HEK293T (cell line): ENCODE data around the gene IKZF4.

Source experiments
- CTCF ChIA-PET: fragments of 350-600 bp; formaldehyde crosslinking; extraction: SDS; loops from one replicate; lab custom pipeline; 2021; ENCODE audit warnings: antibody characterized with exemption, inconsistent platforms; lab: Yijun Ruan, JAX
- POLR2A ChIA-PET: fragments of 350-600 bp; formaldehyde crosslinking; extraction: SDS; loops from one replicate; lab custom pipeline; 2020; ENCODE audit warnings: antibody characterized with exemption, inconsistent platforms; lab: Yijun Ruan, JAX
- DNase-seq: peaks from one replicate; pipeline ENCODE4 v3.0.0; 2012; ENCODE audit warnings: mixed read lengths; ENCODE audit errors: extremely low spot score
- ARNT ChIP-seq: fragments of 450-650 bp; IDR thresholded peaks from 2 replicates; pipeline ENCODE4 v1.6.1; 2017; ENCODE audit warnings: mild to moderate bottlenecking
- BHLHE40 ChIP-seq: fragments of 450-650 bp; IDR thresholded peaks from 2 replicates; pipeline ENCODE4 v1.6.1; 2016; ENCODE audit warnings: mild to moderate bottlenecking, moderate library complexity, borderline replicate concordance
- CTBP1 ChIP-seq: fragments of 450-650 bp; IDR thresholded peaks from 2 replicates; pipeline ENCODE4 v1.6.1; 2016; ENCODE audit warnings: borderline replicate concordance
- ELF4 ChIP-seq: fragments of 450-650 bp; IDR thresholded peaks from 2 replicates; pipeline ENCODE4 v1.6.1; 2017; ENCODE audit warnings: antibody characterized with exemption
- FOXA1 ChIP-seq: fragments of 450-650 bp; IDR thresholded peaks from 2 replicates; pipeline ENCODE4 v1.6.1; 2016; ENCODE audit warnings: mild to moderate bottlenecking
- FOXK2 ChIP-seq: fragments of 450-650 bp; IDR thresholded peaks from 2 replicates; pipeline ENCODE4 v1.6.1; 2016; ENCODE audit warnings: mild to moderate bottlenecking
- FOXM1 ChIP-seq: fragments of 450-650 bp; IDR thresholded peaks from 2 replicates; pipeline ENCODE4 v1.6.1; 2017; ENCODE audit warnings: mild to moderate bottlenecking, borderline replicate concordance
- HDGF ChIP-seq: fragments of 450-650 bp; IDR thresholded peaks from 2 replicates; pipeline ENCODE4 v1.6.1; 2017; ENCODE audit warnings: antibody characterized with exemption, borderline replicate concordance
- L3MBTL2 ChIP-seq: fragments of 450-650 bp; conservative IDR thresholded peaks from 2 replicates; pipeline ENCODE4 v1.6.1; 2016; ENCODE audit warnings: mild to moderate bottlenecking
- LEF1 ChIP-seq: fragments of 450-650 bp; IDR thresholded peaks from 2 replicates; pipeline ENCODE4 v1.6.1; 2017; ENCODE audit warnings: mild to moderate bottlenecking, borderline replicate concordance
- NFRKB ChIP-seq: fragments of 450-650 bp; IDR thresholded peaks from 2 replicates; pipeline ENCODE4 v1.6.1; 2016; ENCODE audit warnings: mild to moderate bottlenecking, moderate library complexity
- SP1 ChIP-seq: fragments of 450-650 bp; IDR thresholded peaks from 2 replicates; pipeline ENCODE4 v1.6.1; 2017
- SUZ12 ChIP-seq: fragments of 450-650 bp; IDR thresholded peaks from 2 replicates; pipeline ENCODE4 v1.6.1; 2016; ENCODE audit warnings: mild to moderate bottlenecking
- TARDBP ChIP-seq: fragments of 450-650 bp; IDR thresholded peaks from 2 replicates; pipeline ENCODE4 v1.6.1; 2016
- ZNF384 ChIP-seq: fragments of 450-650 bp; IDR thresholded peaks from 2 replicates; pipeline ENCODE4 v1.6.1; 2016
- TF ChIP-seq, protein P1 (sequence below): fragments of 450-650 bp; IDR thresholded peaks from 2 replicates; pipeline ENCODE4 v1.6.1; 2016

IKZF4 gene

DNA sequence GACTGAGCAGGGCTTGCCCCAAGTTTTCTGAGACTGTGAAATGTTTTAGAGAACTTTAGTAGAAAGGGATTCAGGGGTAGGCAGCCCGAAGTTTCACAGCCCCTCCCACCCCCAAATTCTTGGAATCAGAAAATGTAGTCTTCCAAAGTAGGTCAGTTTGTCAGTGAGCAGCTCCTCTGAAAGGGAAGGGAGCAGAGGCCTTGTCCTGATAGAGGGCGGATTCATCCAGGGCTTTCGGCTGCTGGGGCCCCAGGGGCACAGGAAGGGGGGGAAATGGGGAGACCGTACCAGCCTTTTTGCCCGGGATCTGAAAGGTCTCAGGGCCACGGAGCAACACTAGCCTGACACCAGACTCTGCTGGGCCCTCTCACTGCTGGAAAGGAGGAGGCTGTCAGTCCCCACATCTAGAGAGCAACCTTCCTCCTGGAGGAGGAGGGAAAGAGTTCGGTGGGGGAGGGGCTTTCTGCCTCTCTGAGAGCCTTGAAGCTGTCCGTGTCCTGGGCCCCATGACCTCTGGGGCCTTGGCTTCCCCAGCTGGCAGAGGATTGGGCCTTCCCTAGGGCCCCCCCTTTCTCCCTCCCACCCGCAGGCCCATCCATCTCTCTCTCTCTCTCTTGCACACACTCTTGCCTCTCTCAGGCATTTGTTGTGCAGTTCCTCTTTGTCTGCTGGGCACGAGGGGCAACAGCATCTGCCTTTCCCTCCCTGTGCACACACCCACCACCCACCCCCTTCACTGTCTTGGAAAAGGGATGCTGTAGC, at the start of gene IKZF4:
TSS of gene IKZF4 (plus strand) at position 621 of the 762 bp plus-strand sequence. CDS start 451 bp downstream, outside the sequence.
- POLR2A ChIA-PET = no interaction called here
- TF ChIP-seq TARDBP = no peak
- TF ChIP-seq ARNT = no peak
- TF ChIP-seq NFRKB = no peak
- no peak for TF ChIP-seq FOXA1
- no peak for TF ChIP-seq L3MBTL2
- TF ChIP-seq, protein P1, sequence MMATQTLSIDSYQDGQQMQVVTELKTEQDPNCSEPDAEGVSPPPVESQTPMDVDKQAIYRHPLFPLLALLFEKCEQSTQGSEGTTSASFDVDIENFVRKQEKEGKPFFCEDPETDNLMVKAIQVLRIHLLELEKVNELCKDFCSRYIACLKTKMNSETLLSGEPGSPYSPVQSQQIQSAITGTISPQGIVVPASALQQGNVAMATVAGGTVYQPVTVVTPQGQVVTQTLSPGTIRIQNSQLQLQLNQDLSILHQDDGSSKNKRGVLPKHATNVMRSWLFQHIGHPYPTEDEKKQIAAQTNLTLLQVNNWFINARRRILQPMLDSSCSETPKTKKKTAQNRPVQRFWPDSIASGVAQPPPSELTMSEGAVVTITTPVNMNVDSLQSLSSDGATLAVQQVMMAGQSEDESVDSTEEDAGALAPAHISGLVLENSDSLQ = no peak
- no peak for TF ChIP-seq HDGF
- no peak for TF ChIP-seq SUZ12
- TF ChIP-seq FOXM1 = no peak
- TF ChIP-seq FOXK2 = no peak
- no peak for TF ChIP-seq CTBP1
- no peak for TF ChIP-seq BHLHE40
- no peak for TF ChIP-seq ZNF384
- TF ChIP-seq SP1 = no peak
- DNase-seq = no peak
- CTCF ChIA-PET = interaction anchor here (1.8 kb wide), 1 partner anchor 9 kb away, joined by 6 read pairs; no protein-coding TSS in a partner anchor

DNA sequence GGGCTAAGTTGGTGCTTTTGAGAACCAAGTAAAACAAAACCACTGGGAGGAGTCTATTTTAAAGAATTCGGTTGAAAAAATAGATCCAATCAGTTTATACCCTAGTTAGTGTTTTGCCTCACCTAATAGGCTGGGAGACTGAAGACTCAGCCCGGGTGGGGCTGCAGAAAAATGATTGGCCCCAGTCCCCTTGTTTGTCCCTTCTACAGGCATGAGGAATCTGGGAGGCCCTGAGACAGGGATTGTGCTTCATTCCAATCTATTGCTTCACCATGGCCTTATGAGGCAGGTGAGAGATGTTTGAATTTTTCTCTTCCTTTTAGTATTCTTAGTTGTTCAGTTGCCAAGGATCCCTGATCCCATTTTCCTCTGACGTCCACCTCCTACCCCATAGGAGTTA, 48.8 kb upstream of the IKZF4 start:
- TF ChIP-seq ELF4 (no peak), CTBP1 (no peak), HDGF (no peak), L3MBTL2 (no peak), LEF1 (no peak)
- TF ChIP-seq, protein P1 = no peak
- CTCF ChIA-PET = interaction anchor here (0.7 kb wide), 1 partner anchor 57 kb away, joined by 4 read pairs; no protein-coding TSS in a partner anchor
- POLR2A ChIA-PET = no interaction called here
- DNase-seq = no peak

DNA sequence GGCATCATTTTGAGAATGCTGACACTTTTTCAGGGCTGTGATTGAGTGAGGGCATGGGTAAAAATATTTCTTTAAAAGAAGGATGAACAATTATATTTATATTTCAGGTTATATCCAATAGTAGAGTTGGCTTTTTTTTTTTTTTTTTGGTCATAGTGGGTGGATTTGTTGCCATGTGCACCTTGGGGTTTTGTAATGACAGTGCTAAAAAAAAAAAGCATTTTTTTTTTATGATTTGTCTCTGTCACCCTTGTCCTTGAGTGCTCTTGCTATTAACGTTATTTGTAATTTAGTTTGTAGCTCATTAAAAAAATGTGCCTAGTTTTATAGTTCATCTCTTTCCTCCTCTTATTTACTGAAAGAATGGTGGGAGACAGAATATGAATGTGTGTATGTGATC, 48.4 kb upstream of the IKZF4 start:
- ChIA-PET CTCF (interaction anchor here (0.7 kb wide), 1 partner anchor 57 kb away, joined by 4 read pairs; no protein-coding TSS in a partner anchor), POLR2A (no interaction called here)
- no peak for DNase-seq
- TF ChIP-seq BHLHE40 = no peak

DNA sequence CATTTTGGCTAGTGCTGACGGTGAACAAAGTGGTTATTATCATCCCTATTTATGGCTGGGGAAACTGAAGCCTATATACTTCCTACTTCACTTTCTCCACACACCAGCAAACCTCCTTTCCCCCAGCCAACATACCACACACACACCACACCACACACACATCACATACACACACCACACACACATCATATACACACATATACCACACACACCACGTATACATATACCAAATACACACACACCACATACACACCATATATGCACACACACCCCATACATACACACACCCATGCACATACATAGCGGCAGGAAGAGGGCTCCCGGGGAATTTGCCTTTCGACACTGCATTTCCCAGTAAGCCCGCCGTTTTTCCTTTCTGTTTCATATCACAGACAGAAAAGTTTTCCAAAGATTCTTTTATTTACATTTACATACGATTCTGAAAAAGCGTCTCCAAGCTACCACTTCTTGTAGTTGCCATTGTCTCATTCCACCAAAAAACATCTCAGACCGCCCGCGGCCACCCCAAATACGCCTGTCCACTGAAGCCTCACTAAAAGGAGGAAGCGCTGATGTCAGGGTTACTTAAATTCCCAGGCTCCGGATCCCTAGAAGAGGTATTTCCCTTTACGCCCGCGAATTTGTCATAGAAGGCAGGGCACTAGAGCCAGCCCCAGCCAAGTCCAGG, 47.8 kb upstream of the IKZF4 start:
- DNase-seq = no peak
- no peak for TF ChIP-seq ARNT
- TF ChIP-seq SP1 = no peak
- no peak for TF ChIP-seq FOXA1
- TF ChIP-seq CTBP1 = no peak
- no peak for TF ChIP-seq FOXK2
- TF ChIP-seq LEF1 = no peak
- no peak for TF ChIP-seq BHLHE40

DNA sequence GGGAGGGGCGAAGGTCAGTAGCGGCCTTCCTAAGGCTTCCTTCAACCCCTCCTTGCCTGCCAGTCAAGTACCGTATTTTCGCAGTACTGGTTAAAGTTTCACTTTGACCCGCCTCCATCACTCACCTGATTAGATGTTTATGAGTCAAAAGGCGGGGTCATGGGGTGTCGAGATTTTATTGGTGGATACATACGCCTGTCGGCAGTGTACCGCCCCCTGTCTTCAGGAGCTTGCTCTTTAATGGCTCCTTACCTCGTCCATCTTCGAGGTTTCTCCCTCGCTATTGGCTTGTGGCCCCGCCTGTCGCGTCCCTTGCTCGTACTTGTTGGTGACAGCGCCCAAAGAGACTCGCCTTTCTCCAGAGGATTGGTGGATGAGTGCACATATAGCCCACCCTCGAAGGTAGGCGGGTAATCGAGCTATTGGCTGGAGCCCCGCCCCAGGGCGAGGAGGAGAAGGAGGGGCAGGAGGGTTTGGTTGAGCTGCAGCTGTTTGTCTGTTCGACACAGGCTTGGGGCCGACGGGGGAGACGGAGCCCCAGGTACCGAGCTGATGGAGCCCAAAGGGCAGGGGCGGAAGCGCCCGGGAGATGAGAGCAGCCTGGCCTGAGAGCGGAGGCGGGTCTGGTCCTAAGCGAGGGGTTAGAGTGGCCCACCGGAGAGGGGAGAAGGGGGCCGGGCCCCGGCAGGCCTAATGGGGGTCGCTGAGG, 47.1 kb upstream of the IKZF4 start, which contains the start of gene RAB5B:
TSS of gene RAB5B (plus strand) at position 480 of the 709 bp plus-strand sequence. CDS start 12,883 bp downstream, outside the sequence.
- DNase-seq = peak; percentile 94
- CTCF ChIA-PET = interaction anchor here (0.9 to 2.2 kb wide), 3 partner anchors 22 to 235 kb away, joined by 3 to 9 read pairs (median 5); no protein-coding TSS in a partner anchor

More for the DNA sequence above, 47.8 kb upstream of the IKZF4 start:
- ChIA-PET CTCF (interaction anchor here (0.7 to 2.2 kb wide), 3 partner anchors 23 to 57 kb away, joined by 4 to 9 read pairs (median 5); no protein-coding TSS in a partner anchor), POLR2A (interaction anchor here (0.7 to 2.2 kb wide), 26 partner anchors 10 to 664 kb away, joined by 3 to 26 read pairs (median 5); partner anchors contain the start of genes DNAJC14, ORMDL2, PA2G4 and PYM1)

More for the DNA sequence above, 47.1 kb upstream of the IKZF4 start, which contains the start of gene RAB5B:
- POLR2A ChIA-PET = interaction anchor here (0.7 to 2.2 kb wide), 33 partner anchors 9 to 663 kb away, joined by 3 to 26 read pairs (median 4); partner anchors contain the start of genes DNAJC14, ORMDL2, PA2G4 and PYM1
- TF ChIP-seq SP1 (peak; percentile 92), ELF4 (no peak)
- TF ChIP-seq, protein P1 = peak; percentile 100
